ENCODE results near the gene TBC1D9B. TPM values are rescaled to one million over a fixed set of nuclear protein-coding genes. Genes with fewer than 3 reads are reported as not detected.

TBC1D9B gene
- total and polyA plus RNA-seq, 2 of the 13 experiments (the other 11 are each of a cell fraction or from before 2014, with no cell fraction given), result 35.0 to 50.0 TPM

GRCh38 chr5:179820483-179821297 lies 87.0 kb downstream of the TBC1D9B start, which contains the start of gene SQSTM1 (continued):
- TF ChIP-seq NR2C2 (CRISPR knock-in tag; IDR thresholded peaks at IDR 0.05; ENCODE audit: borderline replicate concordance) (peak; percentile 55), RBAK (CRISPR knock-in tag; IDR thresholded peaks at IDR 0.05) (no peak), ZBTB37 (CRISPR knock-in tag; IDR thresholded peaks at IDR 0.05) (0 out of 2 replicates have a peak, but pooled peaks have one; percentile 34), ZFP41 (CRISPR knock-in tag; IDR thresholded peaks at IDR 0.05; ENCODE audit: borderline replicate concordance) (no peak), ZBTB40 (IDR thresholded peaks at IDR 0.05) (no peak), ZBTB40 (CRISPR knock-in tag; IDR thresholded peaks at IDR 0.05) (peak; percentile 42; the same call in 1 of the 2 replicates), CBX1 (IDR thresholded peaks at IDR 0.05; ENCODE audit: low read depth) (peak; percentile 82), ATF7-NPFF (CRISPR knock-in tag; IDR thresholded peaks at IDR 0.05; ENCODE audit: low read depth) (peak; percentile 93), HNF1B (CRISPR knock-in tag; IDR thresholded peaks at IDR 0.05) (no peak), ZFP36L1 (CRISPR knock-in tag; IDR thresholded peaks at IDR 0.05) (no peak), HDAC1 (CRISPR knock-in tag; IDR thresholded peaks at IDR 0.05) (peak; percentile 54; the same call in 1 of the 2 replicates), BATF2 (CRISPR knock-in tag; IDR thresholded peaks at IDR 0.05) (no peak), NR2F6 (IDR thresholded peaks at IDR 0.05) (no peak), NR2F6 (CRISPR knock-in tag; IDR thresholded peaks at IDR 0.05) (0 out of 2 replicates have a peak, but pooled peaks have one; percentile 7), ONECUT2 (CRISPR knock-in tag; IDR thresholded peaks at IDR 0.05) (no peak)

Measured in HepG2 (cell line).